GM23248 (cell line): ENCODE data around the gene COMMD4.

Experiments
- EZH2 ChIP-seq: fragments of 200-600 bp; sonication (generic); IDR thresholded peaks from 2 replicates; pipeline ENCODE4 v1.6.1; 2018; ENCODE audit warnings: antibody characterized with exemption, mild to moderate bottlenecking; ENCODE audit not compliant: insufficient read depth, poor library complexity, severe bottlenecking
- EZH2phosphoT487 ChIP-seq: fragments of 200-600 bp; sonication (generic); IDR thresholded peaks from 2 replicates; pipeline ENCODE4 v1.6.1; 2018; ENCODE audit warnings: antibody characterized with exemption, moderate library complexity, mild to moderate bottlenecking, low read depth; ENCODE audit not compliant: insufficient read depth

GRCh38 chr15:75354454-75354853, 18.6 kb downstream of the COMMD4 start:
- TF ChIP-seq EZH2 = no peak
- no peak for TF ChIP-seq EZH2phosphoT487
